Tibial nerve (tissue), 4 donors: Measurements from ENCODE around the gene BACH2. TPM values are rescaled to one million over a fixed set of nuclear protein-coding genes. Genes with fewer than 3 reads are reported as not detected.

Experiments used
- DNase-seq, 2 donors: peaks; one replicate each; pipeline ENCODE4 v3.0.0-alpha.2; 2019; ENCODE audit warnings: low spot score in 2 of 2
- H3K27ac ChIP-seq, 4 donors: fragments of 200-600 bp; sonication (generic) in 3 of 4; one replicate each; pipeline ENCODE4 v1.5.1; 2017 to 2019; ENCODE audit warnings: mild to moderate bottlenecking in 1 of 4
- H3K27me3 ChIP-seq, 2 donors: fragments of 200-600 bp; sonication (generic) in 1 of 2; one replicate each; pipeline versions ENCODE4 v1.5.1 to v1.6.0; 2017 to 2019
- H3K36me3 ChIP-seq, 3 donors: fragments of 200-600 bp; sonication (generic); one replicate each; pipeline ENCODE4 v1.5.1; 2018 to 2019
- H3K4me1 ChIP-seq, 4 donors: fragments of 200-600 bp; sonication (generic) in 3 of 4; one replicate each; pipeline ENCODE4 v1.5.1; 2017 to 2019
- H3K4me3 ChIP-seq, 4 donors: fragments of 200-600 bp; sonication (generic) in 3 of 4; one replicate each; pipeline ENCODE4 v1.5.1; 2017 to 2019; ENCODE audit warnings: mild to moderate bottlenecking in 1 of 4, moderate library complexity in 1 of 4
- H3K9me3 ChIP-seq, 4 donors: fragments of 200-600 bp; sonication (generic) in 3 of 4; one replicate each; pipeline ENCODE4 v1.5.1; 2017 to 2019
- EP300 ChIP-seq, 2 donors: sonication (generic); formaldehyde crosslinking; IDR thresholded peaks; one replicate each; pipeline ENCODE4 v1.6.1; 2017; ENCODE audit warnings: antibody characterized with exemption in 2 of 2, mild to moderate bottlenecking in 1 of 2
- POLR2A ChIP-seq, 2 donors: fragments of 450-650 bp; IDR thresholded peaks; one replicate each; pipeline ENCODE4 v1.6.1; 2017; ENCODE audit warnings: antibody characterized with exemption in 2 of 2, mild to moderate bottlenecking in 2 of 2, moderate library complexity in 2 of 2
- WGBS, 2 donors: methylation state at CpG; one replicate each; pipeline ENCODE4 v1.1.5; 2018; 5-methylcytosine and 5-hydroxymethylcytosine counted together
- total RNA-seq, 4 donors: library from RNA; depleted of rRNA; stranded (reverse); fragments of >200 nt; gene quantifications; one replicate each; pipeline ENCODE4 v1.1.0, GENCODE V29; 2016
- TF ChIP-seq, protein P1 (sequence below), 5 experiments: fragments of 200-600 bp in 3 of 5; fragments of 450-650 bp in 2 of 5; sonication (generic) in 3 of 5; IDR thresholded peaks; one replicate each; pipeline ENCODE4 v1.5.1; 2016 to 2019; ENCODE audit warnings: antibody characterized with exemption in 5 of 5, mild to moderate bottlenecking in 3 of 5, moderate library complexity in 2 of 5

Gene BACH2
- total RNA-seq, 4 donors from 2014 or later: 4.4 to 11.1 (median 8.4) TPM

DNA sequence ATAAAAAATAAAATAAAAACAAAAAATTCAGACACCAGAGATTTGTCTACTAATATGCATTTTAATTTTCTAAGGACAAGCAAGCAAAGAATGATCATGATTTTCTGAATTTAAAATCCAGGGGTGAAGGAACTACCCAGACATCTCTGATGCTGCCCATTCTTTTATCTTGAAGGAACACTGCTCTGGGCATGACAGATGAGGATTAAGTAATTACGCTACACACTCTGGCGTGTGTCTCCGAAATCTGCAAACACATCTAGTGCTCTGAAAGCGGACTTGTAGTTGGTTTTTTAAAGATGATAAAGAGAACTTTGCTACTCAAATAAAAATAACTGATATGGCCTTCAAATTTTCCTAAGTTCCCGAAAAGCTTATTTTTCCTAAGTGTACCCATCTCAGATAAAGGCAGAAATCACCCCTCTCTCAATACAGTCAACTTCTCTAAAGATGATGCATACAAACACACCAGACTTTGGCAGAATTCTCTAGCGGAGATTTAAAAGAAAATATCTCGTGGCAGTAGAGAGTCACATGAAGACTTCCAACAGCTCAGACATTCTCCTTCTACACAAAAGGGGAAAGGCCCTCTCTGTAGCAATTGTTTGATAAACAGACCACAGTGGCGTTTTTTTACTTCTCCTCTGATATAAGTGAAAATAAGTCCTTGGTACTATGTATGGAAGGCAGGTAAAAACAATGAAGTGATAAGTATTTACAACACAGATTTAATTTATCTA is 133.8 kb downstream of the BACH2 start:
- WGBS, 2 donors: 85 to 89% methylated on average over 8 of the region's 8 CpGs
- H3K4me1 ChIP-seq: peaks cover 0 to 22% (median 4%) of the 10 kb centered on the region in 4 donors
- H3K9me3 ChIP-seq: no peaks in the 10 kb centered on the region
- DNase-seq: no peak
- no peak for TF ChIP-seq POLR2A (IDR thresholded peaks at IDR 0.05)
- TF ChIP-seq EP300 (IDR thresholded peaks at IDR 0.05): no peak
- TF ChIP-seq, protein P1, sequence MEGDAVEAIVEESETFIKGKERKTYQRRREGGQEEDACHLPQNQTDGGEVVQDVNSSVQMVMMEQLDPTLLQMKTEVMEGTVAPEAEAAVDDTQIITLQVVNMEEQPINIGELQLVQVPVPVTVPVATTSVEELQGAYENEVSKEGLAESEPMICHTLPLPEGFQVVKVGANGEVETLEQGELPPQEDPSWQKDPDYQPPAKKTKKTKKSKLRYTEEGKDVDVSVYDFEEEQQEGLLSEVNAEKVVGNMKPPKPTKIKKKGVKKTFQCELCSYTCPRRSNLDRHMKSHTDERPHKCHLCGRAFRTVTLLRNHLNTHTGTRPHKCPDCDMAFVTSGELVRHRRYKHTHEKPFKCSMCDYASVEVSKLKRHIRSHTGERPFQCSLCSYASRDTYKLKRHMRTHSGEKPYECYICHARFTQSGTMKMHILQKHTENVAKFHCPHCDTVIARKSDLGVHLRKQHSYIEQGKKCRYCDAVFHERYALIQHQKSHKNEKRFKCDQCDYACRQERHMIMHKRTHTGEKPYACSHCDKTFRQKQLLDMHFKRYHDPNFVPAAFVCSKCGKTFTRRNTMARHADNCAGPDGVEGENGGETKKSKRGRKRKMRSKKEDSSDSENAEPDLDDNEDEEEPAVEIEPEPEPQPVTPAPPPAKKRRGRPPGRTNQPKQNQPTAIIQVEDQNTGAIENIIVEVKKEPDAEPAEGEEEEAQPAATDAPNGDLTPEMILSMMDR (IDR thresholded peaks at IDR 0.05): no peak
- H3K36me3 ChIP-seq: no peaks in the 10 kb centered on the region
- H3K27ac ChIP-seq: no peak overlapping the region
- H3K27me3 ChIP-seq: no peaks in the 10 kb centered on the region
- no peak overlapping the region for H3K4me3 ChIP-seq

GRCh38 chr6:90160013-90160412 is 136.6 kb downstream of the BACH2 start:
- Histone ChIP-seq H3K27me3 (no peaks in the 10 kb centered on the region), H3K9me3 (no peaks in the 10 kb centered on the region), H3K4me3 (no peak overlapping the region), H3K36me3 (no peaks in the 10 kb centered on the region), H3K4me1 (peaks cover 0 to 26% (median 6%) of the 10 kb centered on the region in 4 donors), H3K27ac (peak overlapping the region in 2 of 4 donors; percentile 13 to 52)
- 34 to 37% methylated on average over 3 of the region's 3 CpGs for WGBS, 2 donors
- peak in 1 of 2 donors; percentile 22 for TF ChIP-seq EP300 (IDR thresholded peaks at IDR 0.05)
- TF ChIP-seq, protein P1 (IDR thresholded peaks at IDR 0.05): no peak
- DNase-seq: no peak

DNA sequence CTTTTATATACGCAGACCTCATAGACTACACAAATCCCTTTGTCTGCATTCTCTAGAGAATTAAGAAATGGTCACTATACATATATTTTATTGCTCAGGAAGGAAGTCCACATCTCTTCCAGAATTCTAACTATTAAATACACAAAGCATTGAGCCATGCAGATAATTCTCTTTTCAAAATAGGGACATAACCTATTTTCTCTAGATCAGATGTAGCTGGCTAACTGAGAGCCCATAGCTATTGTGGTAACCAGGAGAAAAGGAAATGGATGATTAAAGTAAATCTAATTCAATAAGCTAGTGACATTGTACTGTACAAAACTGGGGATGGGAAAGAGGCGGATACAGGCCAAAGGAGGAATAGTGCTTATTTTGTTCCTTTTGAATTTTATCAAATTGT is 137.2 kb downstream of the BACH2 start:
- 76 to 79% methylated on average over 2 of the region's 2 CpGs for WGBS, 2 donors
- Histone ChIP-seq H3K9me3 (no peaks in the 10 kb centered on the region), H3K36me3 (no peaks in the 10 kb centered on the region), H3K27ac (peak overlapping the region in 2 of 4 donors; percentile 37 to 52), H3K4me1 (peaks cover 0 to 31% (median 6%) of the 10 kb centered on the region in 4 donors), H3K4me3 (no peak overlapping the region), H3K27me3 (no peaks in the 10 kb centered on the region)
- TF ChIP-seq POLR2A (IDR thresholded peaks at IDR 0.05): no peak
- TF ChIP-seq, protein P1 (IDR thresholded peaks at IDR 0.05): no peak
- no peak for TF ChIP-seq EP300 (IDR thresholded peaks at IDR 0.05)
- DNase-seq: no peak

DNA sequence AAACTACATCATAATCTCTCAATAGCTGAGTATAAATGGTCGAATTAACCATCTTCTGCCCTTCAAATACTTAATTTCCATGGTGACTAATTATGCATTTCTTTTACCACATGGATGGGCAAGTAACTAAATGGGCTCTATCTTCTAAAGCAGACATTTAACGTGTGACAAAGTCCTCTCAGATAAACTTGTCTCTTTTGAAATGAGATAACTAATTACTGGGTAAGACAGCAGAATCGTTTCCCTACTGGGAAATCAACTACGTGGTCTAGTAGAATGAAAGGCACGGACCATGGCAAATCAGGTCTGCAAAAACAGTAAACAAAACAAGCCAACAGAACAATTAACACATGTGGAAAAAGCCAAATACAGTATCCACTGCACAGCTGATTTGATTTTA is 137.7 kb downstream of the BACH2 start:
- TF ChIP-seq EP300 (IDR thresholded peaks at IDR 0.05) (no peak), POLR2A (IDR thresholded peaks at IDR 0.05) (no peak)
- TF ChIP-seq, protein P1 (IDR thresholded peaks at IDR 0.05): no peak
- H3K9me3 ChIP-seq: no peaks in the 10 kb centered on the region
- no peaks in the 10 kb centered on the region for H3K27me3 ChIP-seq
- H3K27ac ChIP-seq: peak overlapping the region in 2 of 4 donors; percentile 37 to 52
- no peak overlapping the region for H3K4me3 ChIP-seq
- H3K36me3 ChIP-seq: no peaks in the 10 kb centered on the region
- DNase-seq: no peak
- H3K4me1 ChIP-seq: peaks cover 0 to 33% (median 6%) of the 10 kb centered on the region in 4 donors
- 43 to 47% methylated on average over 5 of the region's 5 CpGs for WGBS, 2 donors

GRCh38 chr6:90157441-90157840 is 139.2 kb downstream of the BACH2 start:
- H3K4me3 ChIP-seq: no peak overlapping the region
- peaks cover 0 to 34% (median 6%) of the 10 kb centered on the region in 4 donors for H3K4me1 ChIP-seq
- 94% methylated on average over 7 of the region's 7 CpGs for WGBS, 2 donors

More at GRCh38 chr6:90157441-90157840, 139.2 kb downstream of the BACH2 start:
- DNase-seq: no peak
- Histone ChIP-seq H3K9me3 (no peaks in the 10 kb centered on the region), H3K27ac (no peak overlapping the region), H3K36me3 (no peaks in the 10 kb centered on the region), H3K27me3 (no peaks in the 10 kb centered on the region)
- TF ChIP-seq POLR2A (IDR thresholded peaks at IDR 0.05): no peak
- TF ChIP-seq, protein P1 (IDR thresholded peaks at IDR 0.05): no peak
- TF ChIP-seq EP300 (IDR thresholded peaks at IDR 0.05): no peak
